GM12801 (cell line): Measurements from ENCODE around the gene ERC1.

Experiments
- CTCF ChIP-seq: IDR thresholded peaks from one replicate; pipeline ENCODE4 v1.5.1; 2011; ENCODE audit warnings: control low read depth; ENCODE audit not compliant: insufficient read length; ENCODE audit errors: extremely low read depth

ERC1 gene

DNA sequence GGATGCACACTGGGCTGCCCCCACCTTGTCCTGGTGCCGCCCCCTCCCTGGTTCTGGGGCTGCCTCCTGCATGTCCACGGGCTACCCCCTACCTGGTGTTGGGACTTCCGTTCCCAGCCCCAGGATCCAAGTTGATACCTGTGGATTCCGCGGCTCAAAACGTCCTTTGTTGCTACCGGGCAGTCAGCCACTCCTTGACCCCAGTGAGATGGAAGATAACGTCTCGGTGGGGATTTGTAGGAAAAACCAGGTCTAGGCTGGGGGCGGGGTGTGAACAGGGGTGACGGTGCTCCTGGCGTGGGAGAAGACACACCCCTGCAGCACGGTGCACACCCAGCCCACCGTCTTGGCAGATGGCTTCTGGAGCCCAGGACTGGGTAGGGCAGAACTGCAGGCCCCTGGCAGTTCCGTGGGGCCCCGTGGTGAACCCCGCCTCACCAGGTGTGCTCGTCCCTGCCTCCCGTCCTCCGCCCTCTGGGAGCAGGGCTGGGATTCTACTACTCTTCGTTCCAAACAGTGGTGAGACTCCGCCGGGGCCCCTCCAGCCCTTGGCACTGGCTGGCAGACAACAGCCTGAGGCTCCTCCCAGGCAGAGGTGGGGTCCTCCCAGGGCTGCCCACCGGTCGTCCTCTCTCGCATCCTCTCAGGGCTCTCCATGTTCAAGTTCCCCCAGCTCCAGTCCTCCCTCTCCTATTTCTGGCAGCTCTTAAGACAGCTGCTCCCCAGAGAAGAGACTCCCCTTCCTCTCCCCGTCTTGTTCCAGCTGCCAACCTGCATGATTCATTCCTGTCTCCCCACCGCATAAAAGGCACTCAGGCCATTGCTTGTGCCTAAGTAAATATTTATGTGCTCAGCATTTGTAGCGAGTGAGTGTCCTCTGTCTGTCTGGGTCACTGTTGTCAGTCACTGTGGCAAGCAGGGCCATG lies 527.8 kb downstream of the ERC1 start:
- no peak for TF ChIP-seq CTCF

DNA sequence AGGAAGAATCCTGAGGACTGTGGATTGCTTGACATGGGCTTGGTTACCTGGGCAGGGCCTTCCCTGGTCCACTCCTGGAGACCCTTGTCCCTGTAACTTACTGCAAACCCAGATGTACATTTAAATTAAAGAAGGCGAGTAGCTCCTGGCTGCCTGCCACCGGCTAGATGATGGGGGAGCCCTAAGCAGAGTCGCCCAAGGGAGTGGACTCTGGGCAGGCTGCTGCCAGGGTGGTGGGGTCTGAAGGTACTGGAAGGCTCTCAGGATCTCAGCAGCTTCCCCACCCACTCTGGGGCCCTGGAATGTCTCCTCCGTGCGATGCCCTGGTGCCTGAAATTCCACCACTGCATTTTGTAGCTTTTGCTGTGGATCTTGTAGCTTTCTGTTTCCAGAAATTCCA lies 528.6 kb downstream of the ERC1 start:
- TF ChIP-seq CTCF: no peak

DNA sequence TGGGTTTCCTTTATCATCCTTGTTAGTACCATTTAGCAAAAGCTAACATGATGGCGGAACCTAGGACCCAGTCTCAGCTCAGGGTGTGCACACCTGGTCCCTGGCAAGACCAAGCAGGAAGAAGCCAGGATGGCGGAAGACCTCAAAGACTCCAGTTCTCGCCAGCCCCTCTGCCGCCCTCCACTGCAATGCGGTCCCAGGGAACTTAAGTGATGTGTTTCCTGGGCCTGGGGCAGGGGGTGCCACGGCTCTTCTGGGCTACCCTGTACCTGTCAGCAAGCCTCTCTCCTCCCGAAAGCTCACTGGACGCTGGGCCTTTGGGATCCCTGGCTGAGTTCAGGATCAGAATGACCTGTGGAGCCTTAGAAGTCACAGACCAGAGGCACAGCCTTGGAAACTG lies 532.0 kb downstream of the ERC1 start:
- no peak for TF ChIP-seq CTCF

GRCh38 chr12:1523558-1524050 lies 532.6 kb downstream of the ERC1 start:
- no peak for TF ChIP-seq CTCF

GRCh38 chr12:1525858-1526257 lies 534.8 kb downstream of the ERC1 start:
- TF ChIP-seq CTCF: no peak

GRCh38 chr12:1527789-1528188 lies 536.8 kb downstream of the ERC1 start:
- TF ChIP-seq CTCF: no peak

- no peak for TF ChIP-seq CTCF
Measured at GRCh38 chr12:1528791-1529190, 537.8 kb downstream of the ERC1 start.
